T-helper 2 cell treated with Interferon-gamma antibody and Interleukin-4, amounts not matched to agents 5 μg/mL and 100 μg/mL, for 36 hours (primary cell): Measurements from ENCODE around the gene FOXP3.

ENCODE experiments used
- DNase-seq: peaks from one replicate; pipeline ENCODE4 v3.0.0; 2021; ENCODE audit warnings: low spot score
- H3K27ac Mint-ChIP-seq: one replicate; pipeline ENCODE4 v1.8.0; 2021; ENCODE audit warnings: mild to moderate bottlenecking, mixed read lengths
- H3K27me3 Mint-ChIP-seq: one replicate; pipeline ENCODE4 v1.8.0; 2021; ENCODE audit warnings: low read depth, mixed read lengths
- H3K36me3 Mint-ChIP-seq: one replicate; pipeline ENCODE4 v1.8.0; 2021; ENCODE audit warnings: low read depth, mixed read lengths
- H3K4me1 Mint-ChIP-seq: one replicate; pipeline ENCODE4 v1.8.0; 2021; ENCODE audit warnings: low read depth, mixed read lengths
- H3K4me3 Mint-ChIP-seq: one replicate; pipeline ENCODE4 v1.8.0; 2022; ENCODE audit warnings: mild to moderate bottlenecking, moderate library complexity, mixed read lengths
- H3K9me3 Mint-ChIP-seq: one replicate; pipeline ENCODE4 v1.8.0; 2021; ENCODE audit warnings: mixed read lengths

The FOXP3 gene

GRCh38 chrX:49210406-49210805, 54.1 kb downstream of the FOXP3 start:
- H3K27me3 Mint-ChIP-seq = no peaks in the 10 kb centered on the region
- H3K36me3 Mint-ChIP-seq = no peaks in the 10 kb centered on the region
- H3K27ac Mint-ChIP-seq = no peak overlapping the region
- no peak for DNase-seq
- no peak overlapping the region for H3K4me3 Mint-ChIP-seq
- H3K9me3 Mint-ChIP-seq = no peaks in the 10 kb centered on the region
- H3K4me1 Mint-ChIP-seq = no peaks in the 10 kb centered on the region

- H3K4me1 Mint-ChIP-seq = no peaks in the 10 kb centered on the region
Observed at GRCh38 chrX:49209434-49210251, 54.9 kb downstream of the FOXP3 start.

GRCh38 chrX:49208399-49208798, 56.1 kb downstream of the FOXP3 start:
- DNase-seq = no peak
- Mint-ChIP-seq H3K4me1 (no peaks in the 10 kb centered on the region), H3K9me3 (no peaks in the 10 kb centered on the region), H3K36me3 (no peaks in the 10 kb centered on the region), H3K27me3 (no peaks in the 10 kb centered on the region), H3K4me3 (no peak overlapping the region), H3K27ac (no peak overlapping the region)

More at GRCh38 chrX:49209434-49210251, 54.9 kb downstream of the FOXP3 start:
- no peak for DNase-seq
- H3K4me3 Mint-ChIP-seq = no peak overlapping the region
- H3K27ac Mint-ChIP-seq = no peak overlapping the region
- H3K27me3 Mint-ChIP-seq = no peaks in the 10 kb centered on the region
- no peaks in the 10 kb centered on the region for H3K36me3 Mint-ChIP-seq
- no peaks in the 10 kb centered on the region for H3K9me3 Mint-ChIP-seq

- no peak overlapping the region for H3K27ac Mint-ChIP-seq
- no peaks in the 10 kb centered on the region for H3K9me3 Mint-ChIP-seq
Observed at GRCh38 chrX:49206543-49206942, 58.0 kb downstream of the FOXP3 start.

GRCh38 chrX:49205443-49205842, 59.1 kb downstream of the FOXP3 start:
- no peak for DNase-seq
- Mint-ChIP-seq H3K9me3 (no peaks in the 10 kb centered on the region), H3K4me3 (no peak overlapping the region), H3K4me1 (no peaks in the 10 kb centered on the region), H3K36me3 (no peaks in the 10 kb centered on the region), H3K27ac (no peak overlapping the region), H3K27me3 (no peaks in the 10 kb centered on the region)

More at GRCh38 chrX:49206543-49206942, 58.0 kb downstream of the FOXP3 start:
- Mint-ChIP-seq H3K4me3 (no peak overlapping the region), H3K27me3 (no peaks in the 10 kb centered on the region), H3K4me1 (no peaks in the 10 kb centered on the region), H3K36me3 (no peaks in the 10 kb centered on the region)
- no peak for DNase-seq

GRCh38 chrX:49204709-49205108, 59.8 kb downstream of the FOXP3 start:
- no peaks in the 10 kb centered on the region for H3K27me3 Mint-ChIP-seq
- no peak for DNase-seq
- no peaks in the 10 kb centered on the region for H3K4me1 Mint-ChIP-seq
- H3K36me3 Mint-ChIP-seq = no peaks in the 10 kb centered on the region
- H3K27ac Mint-ChIP-seq = no peak overlapping the region
- H3K9me3 Mint-ChIP-seq = no peaks in the 10 kb centered on the region
- no peak overlapping the region for H3K4me3 Mint-ChIP-seq

GRCh38 chrX:49204017-49204416, 60.5 kb downstream of the FOXP3 start:
- Mint-ChIP-seq H3K4me3 (no peak overlapping the region), H3K27ac (no peak overlapping the region), H3K36me3 (no peaks in the 10 kb centered on the region), H3K4me1 (peaks cover 1% of the 10 kb centered on the region), H3K27me3 (no peaks in the 10 kb centered on the region), H3K9me3 (no peaks in the 10 kb centered on the region)
- DNase-seq = no peak

- no peaks in the 10 kb centered on the region for H3K9me3 Mint-ChIP-seq
- peaks cover 4% of the 10 kb centered on the region for H3K4me1 Mint-ChIP-seq
- H3K36me3 Mint-ChIP-seq = no peaks in the 10 kb centered on the region
- H3K27ac Mint-ChIP-seq = no peak overlapping the region
- no peaks in the 10 kb centered on the region for H3K27me3 Mint-ChIP-seq
- no peak for DNase-seq
- no peak overlapping the region for H3K4me3 Mint-ChIP-seq
Observed at GRCh38 chrX:49203536-49203935, 61.0 kb downstream of the FOXP3 start.

- no peaks in the 10 kb centered on the region for H3K9me3 Mint-ChIP-seq
- DNase-seq = no peak
- peaks cover 10% of the 10 kb centered on the region for H3K4me1 Mint-ChIP-seq
- H3K36me3 Mint-ChIP-seq = no peaks in the 10 kb centered on the region
- no peak overlapping the region for H3K27ac Mint-ChIP-seq
- H3K27me3 Mint-ChIP-seq = no peaks in the 10 kb centered on the region
- H3K4me3 Mint-ChIP-seq = no peak overlapping the region
Observed at GRCh38 chrX:49202022-49202421, 62.5 kb downstream of the FOXP3 start.
